ENCODE data around the gene RBP5. TPM values are rescaled to one million over a fixed set of nuclear protein-coding genes. Genes with fewer than 3 reads are reported as not detected.
A peak's percentile ranks its signal among the peaks of the same experiment; 100 is the strongest.

The RBP5 gene
- total and polyA plus RNA-seq, 2 experiments from 2014 or later = 1.5 to 8.9 TPM

- H3K27me3 ChIP-seq = no peaks in the 10 kb centered on the region
- H3K36me3 ChIP-seq = no peaks in the 10 kb centered on the region
- H3K9me3 ChIP-seq (ENCODE audit: low read depth) = no peaks in the 10 kb centered on the region
- no peak for TF ChIP-seq CTCF (IDR thresholded peaks at IDR 0.05; ENCODE audit: low read depth, low read length)
- peaks cover 4% of the 10 kb centered on the region for H3K4me1 ChIP-seq (ENCODE audit: low read depth)
- H3K27ac ChIP-seq = no peak overlapping the region
- DNase-seq (ENCODE audit: low read depth in 1 of 2, low spot score in 1 of 2) = no peak
- H3K4me3 ChIP-seq = no peak overlapping the region
Measured at GRCh38 chr12:7093486-7093885, 35.2 kb downstream of the RBP5 start.

- no peaks in the 10 kb centered on the region for H3K36me3 ChIP-seq
- H3K27me3 ChIP-seq = no peaks in the 10 kb centered on the region
- no peak for TF ChIP-seq CTCF (IDR thresholded peaks at IDR 0.05; ENCODE audit: low read depth, low read length)
- H3K27ac ChIP-seq = no peak overlapping the region
- no peaks in the 10 kb centered on the region for H3K9me3 ChIP-seq (ENCODE audit: low read depth)
- peaks cover 4% of the 10 kb centered on the region for H3K4me1 ChIP-seq (ENCODE audit: low read depth)
- H3K4me3 ChIP-seq = no peak overlapping the region
- DNase-seq (ENCODE audit: low read depth in 1 of 2, low spot score in 1 of 2) = no peak
Measured at GRCh38 chr12:7092986-7093460, 35.7 kb downstream of the RBP5 start.

- Histone ChIP-seq H3K27me3 (no peaks in the 10 kb centered on the region), H3K4me1 (ENCODE audit: low read depth) (peaks cover 4% of the 10 kb centered on the region), H3K36me3 (no peaks in the 10 kb centered on the region), H3K27ac (no peak within 1 kb of the TSS), H3K4me3 (no peak within 1 kb of the TSS), H3K9me3 (ENCODE audit: low read depth) (no peaks in the 10 kb centered on the region)
- DNase-seq (ENCODE audit: low read depth in 1 of 2, low spot score in 1 of 2) = peak; percentile 58 to 95
- peak; percentile 88 for TF ChIP-seq CTCF (IDR thresholded peaks at IDR 0.05; ENCODE audit: low read depth, low read length)
Measured at GRCh38 chr12:7092229-7092985, 36.3 kb downstream of the RBP5 start, which contains the start of gene C1R. Gene C1R (minus strand): TSS chr12:7092445. CDS start chr12:7092388, 57 bp downstream.

- Histone ChIP-seq H3K4me3 (no peak overlapping the region), H3K27me3 (no peaks in the 10 kb centered on the region), H3K27ac (no peak overlapping the region), H3K9me3 (ENCODE audit: low read depth) (no peaks in the 10 kb centered on the region), H3K36me3 (no peaks in the 10 kb centered on the region), H3K4me1 (ENCODE audit: low read depth) (peaks cover 4% of the 10 kb centered on the region)
- DNase-seq (ENCODE audit: low read depth in 1 of 2, low spot score in 1 of 2) = peak in 1 of 2 donors; percentile 46
- TF ChIP-seq CTCF (IDR thresholded peaks at IDR 0.05; ENCODE audit: low read depth, low read length) = no peak
Measured at GRCh38 chr12:7091660-7092228, 36.9 kb downstream of the RBP5 start.

GRCh38 chr12:7091171-7091570, 37.5 kb downstream of the RBP5 start:
- Histone ChIP-seq H3K4me3 (no peak overlapping the region), H3K4me1 (ENCODE audit: low read depth) (peaks cover 4% of the 10 kb centered on the region), H3K36me3 (no peaks in the 10 kb centered on the region), H3K27ac (no peak overlapping the region), H3K27me3 (no peaks in the 10 kb centered on the region), H3K9me3 (ENCODE audit: low read depth) (no peaks in the 10 kb centered on the region)
- TF ChIP-seq CTCF (IDR thresholded peaks at IDR 0.05; ENCODE audit: low read depth, low read length) = no peak
- DNase-seq (ENCODE audit: low read depth in 1 of 2, low spot score in 1 of 2) = no peak
